ENCODE results near the gene HPS4.
"Not testable (repeated sequence)": the region's sequence is repeated elsewhere in the genome, so short reads cannot be mapped to it uniquely, and the experiment has no call there.

Gene HPS4

DNA sequence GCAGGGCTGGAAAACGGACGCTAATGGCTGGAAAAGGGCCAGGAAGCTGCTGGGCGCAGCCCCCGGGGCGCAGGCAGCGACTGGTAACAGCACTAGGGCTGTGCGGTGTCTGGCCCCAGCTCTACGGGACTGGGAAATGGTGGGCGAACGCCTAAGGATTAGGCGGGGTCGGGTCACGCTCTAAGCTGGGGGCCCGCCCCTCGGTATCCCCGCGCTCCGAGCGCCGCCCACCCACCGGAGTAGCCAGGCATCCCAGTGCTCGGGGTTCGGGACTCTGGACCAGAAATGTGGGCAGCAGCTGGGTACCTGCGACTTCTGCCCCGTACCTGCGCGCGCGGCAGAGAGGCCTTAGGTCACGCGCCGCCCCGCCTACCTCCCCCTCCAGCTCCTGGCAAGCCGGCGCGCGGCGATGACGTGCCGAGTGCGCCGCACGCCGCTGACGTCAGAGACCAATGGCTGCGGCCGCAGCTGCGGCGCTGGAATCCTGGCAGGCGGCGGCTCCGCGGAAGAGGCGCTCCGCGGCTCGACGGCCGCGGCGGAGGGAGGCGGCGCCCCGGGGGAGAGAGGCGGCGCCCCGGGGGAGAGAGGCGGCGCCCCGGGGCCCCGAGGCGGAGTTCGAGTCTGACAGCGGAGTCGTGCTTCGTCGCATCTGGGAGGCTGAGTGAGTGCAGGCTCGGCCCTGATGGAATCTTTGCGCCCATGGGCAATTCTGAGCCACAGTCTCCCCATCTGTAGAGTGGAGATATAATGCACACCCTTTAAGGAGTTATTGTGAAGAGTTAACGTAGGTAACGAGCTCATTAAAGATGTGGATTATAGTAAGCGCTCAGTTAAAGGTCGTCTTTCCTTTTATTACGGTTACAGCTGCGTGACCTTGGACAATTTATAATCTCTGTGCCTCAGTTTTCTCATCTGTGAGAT, at the start of gene HPS4, which contains the start of gene SRRD:
Gene HPS4 (minus strand): TSS at position 345 of the 921 bp plus-strand sequence. CDS start 2,021 bp downstream, outside the sequence.
Gene SRRD (plus strand): TSS at position 439 of the 921 bp plus-strand sequence. CDS start 14 bp downstream, at position 453.
- DNase-seq (ENCODE audit: low spot score) = peak; percentile 86

DNA sequence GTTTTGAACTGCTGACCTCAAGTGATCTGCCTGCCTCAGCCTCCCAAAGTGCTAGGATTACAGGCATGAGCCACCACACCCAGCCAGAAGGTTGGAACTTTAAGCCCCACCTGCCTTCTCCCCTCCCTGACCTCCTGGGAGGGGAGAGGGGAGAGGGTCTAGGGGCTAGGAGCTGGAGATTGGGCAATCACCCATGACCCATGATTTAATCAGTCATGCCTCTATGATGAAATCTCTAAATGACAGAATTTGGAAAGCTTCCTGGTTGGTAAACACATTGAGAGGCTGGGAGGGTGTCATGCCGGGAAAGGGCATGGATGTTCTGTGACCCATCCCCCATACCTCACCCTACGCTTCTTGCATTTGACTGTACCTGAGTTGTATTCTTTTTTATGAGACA, 45.8 kb upstream of the HPS4 start:
- no peak for DNase-seq (ENCODE audit: low spot score)

DNA sequence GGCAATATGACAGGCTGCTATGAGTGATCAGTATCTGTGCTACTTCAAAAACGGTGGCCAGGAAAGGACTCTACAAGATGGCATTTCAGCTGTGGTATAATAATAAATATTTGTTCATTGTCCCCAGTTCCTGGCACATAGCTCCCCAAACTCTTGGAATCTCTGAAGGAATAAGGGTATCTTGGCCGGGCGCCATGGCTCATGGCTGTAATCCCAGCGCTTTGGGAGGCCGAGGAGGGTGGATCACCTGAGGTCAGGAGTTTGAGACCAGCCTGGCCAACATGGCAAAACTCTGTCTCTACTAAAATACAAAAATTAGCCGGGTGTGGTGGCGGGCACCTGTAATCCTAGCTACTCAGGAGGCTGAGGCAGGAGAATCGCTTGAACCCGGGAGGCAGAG, 44.9 kb upstream of the HPS4 start:
- not testable (repeated sequence) for DNase-seq (ENCODE audit: low spot score)

DNA sequence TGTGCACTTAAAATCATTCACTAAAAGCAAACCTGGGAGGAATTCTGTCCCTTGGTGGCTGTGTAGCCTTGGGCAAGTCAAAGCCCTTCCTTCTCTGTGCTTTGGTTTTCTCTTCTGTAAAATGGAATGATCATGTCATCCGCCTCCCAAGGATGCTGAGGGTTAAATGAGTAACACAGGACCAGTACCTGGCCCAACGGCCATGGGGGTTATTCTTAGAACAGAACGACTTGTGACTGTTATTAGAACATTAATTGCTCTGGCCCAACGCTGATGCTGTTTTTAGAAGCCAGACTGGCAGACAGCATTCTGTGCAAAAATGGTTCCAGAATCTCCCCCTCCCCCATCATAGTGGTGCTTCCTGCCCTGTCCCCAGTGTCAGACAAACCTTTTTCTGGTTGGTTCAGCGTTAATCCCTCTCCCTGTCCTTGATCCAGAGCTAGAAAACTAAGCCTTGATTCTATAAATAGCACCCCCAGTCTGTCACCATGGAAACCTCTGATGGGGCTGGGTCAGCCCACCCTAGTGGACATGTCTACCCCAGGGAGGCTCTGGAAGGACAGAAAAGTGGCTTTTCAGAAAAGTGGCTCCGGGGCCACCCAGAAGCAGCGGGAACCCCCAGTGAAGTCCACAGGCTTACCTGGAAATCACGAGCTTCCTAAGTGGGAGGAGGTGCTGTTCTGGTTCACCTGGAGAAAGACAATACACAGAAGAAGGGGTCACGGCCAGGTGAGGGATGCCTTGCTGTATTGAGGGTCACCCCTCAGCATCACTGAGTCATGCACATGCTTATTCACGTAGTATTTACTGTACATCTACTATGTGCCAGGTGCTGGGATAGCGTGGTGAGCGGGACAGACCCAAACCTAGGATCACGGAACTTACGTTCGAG, 44.2 kb upstream of the HPS4 start:
- DNase-seq (ENCODE audit: low spot score) = no peak

DNA sequence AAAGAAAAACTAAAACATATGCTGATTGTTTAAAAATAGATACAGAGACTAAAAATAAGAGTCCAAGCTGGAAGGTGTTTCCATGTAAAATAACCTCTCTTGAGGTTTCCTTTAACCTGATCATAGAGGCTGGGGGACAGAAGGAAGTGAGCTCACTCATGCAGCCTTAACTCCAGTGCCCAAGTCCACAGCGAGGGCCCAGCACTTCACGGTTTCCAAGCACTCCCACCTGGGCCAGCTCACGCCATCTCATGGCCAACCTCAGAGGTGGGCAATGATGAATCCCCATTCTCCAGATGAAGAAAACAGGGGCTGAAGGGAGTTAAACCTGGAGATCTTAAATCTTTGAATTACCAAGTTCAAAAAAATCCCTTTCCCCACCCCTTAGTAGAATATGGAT, 43.6 kb upstream of the HPS4 start:
- DNase-seq (ENCODE audit: low spot score) = no peak

DNA sequence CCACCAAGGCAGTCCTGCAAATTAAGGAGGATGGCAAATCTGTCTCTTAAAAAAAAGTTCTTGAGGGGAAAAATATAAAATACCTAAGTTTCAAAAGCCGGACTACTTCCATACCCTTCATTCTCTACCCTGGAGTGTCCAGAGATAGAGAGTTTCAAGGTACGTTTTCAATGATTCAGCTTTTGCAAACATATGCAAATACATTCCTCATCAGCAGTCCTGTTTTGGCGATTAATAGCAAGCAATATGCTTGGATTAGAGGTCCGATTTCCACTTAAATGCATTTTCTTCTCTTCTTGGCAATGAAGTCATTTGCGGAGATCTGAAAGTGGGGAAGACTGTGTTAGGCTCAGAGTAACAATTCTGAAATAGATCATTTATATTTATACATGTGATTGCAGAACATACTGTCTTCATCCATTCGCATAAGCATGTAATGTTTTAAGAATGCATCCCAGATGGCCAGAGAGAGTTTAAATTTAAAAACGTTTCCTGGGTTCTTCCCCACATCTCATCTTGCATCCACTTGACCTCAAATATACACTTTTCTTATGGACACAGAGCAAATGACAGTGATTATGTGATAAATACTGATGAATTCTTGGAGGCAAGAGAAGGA, 42.5 kb upstream of the HPS4 start:
- DNase-seq (ENCODE audit: low spot score) = no peak

DNA sequence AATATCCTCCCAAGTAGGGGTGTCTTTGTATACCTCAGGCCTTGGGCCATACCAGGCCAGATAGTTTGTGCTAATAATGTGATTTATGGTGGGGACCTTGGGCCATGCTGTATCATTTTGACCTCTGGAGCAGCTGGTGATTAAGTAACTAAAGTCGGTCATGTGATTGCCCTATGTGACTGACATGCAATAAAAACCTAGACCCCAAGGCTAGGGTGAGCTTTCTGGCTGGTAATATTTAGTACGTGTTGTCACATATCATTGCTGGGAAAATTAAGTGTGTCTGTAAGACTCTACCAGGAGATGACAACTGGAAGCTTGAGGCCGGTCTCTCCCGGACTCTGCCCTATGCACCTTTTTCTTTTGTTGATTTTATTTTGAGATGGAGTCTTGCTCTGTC, 41.3 kb upstream of the HPS4 start:
- DNase-seq (ENCODE audit: low spot score) = no peak

DNA sequence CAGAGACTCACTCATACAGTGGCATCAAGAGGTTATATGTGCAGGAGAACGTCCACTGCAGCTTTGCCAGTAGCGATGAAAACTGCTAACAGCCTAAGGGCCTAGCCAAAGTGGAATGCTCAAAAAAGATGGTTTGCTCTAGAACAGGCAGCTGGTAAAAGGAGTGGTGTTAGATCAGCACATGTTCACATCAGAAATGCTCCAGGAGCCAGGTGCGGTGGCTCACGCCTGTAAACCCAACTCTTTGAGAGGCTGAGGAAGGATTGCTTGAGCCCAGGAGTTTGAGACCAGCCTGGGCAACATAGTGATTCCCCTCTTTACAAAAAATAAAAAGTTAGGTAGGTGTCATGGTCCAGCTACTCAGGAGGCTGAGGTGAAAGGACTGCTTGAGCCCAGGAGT, 39.0 kb upstream of the HPS4 start:
- no peak for DNase-seq (ENCODE audit: low spot score)

DNA sequence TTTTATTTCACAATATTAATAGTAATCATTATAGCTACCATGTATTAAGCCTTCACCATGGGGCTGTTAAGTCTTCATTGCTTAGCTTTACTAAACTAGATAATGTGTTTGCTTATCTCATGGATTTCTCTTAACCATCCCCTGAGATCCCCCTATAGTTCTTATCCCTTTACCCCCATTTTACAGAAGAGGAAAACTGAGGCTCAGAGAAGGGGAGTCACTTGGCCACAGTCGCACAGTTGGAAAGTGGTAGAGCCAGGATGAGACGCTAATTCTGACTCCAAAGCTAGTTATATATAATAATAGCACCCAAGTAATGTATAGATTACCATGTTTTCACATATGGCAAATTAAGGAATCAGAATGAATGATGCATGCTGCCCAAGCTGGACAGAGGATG, 38.4 kb upstream of the HPS4 start:
- no peak for DNase-seq (ENCODE audit: low spot score)

DNA sequence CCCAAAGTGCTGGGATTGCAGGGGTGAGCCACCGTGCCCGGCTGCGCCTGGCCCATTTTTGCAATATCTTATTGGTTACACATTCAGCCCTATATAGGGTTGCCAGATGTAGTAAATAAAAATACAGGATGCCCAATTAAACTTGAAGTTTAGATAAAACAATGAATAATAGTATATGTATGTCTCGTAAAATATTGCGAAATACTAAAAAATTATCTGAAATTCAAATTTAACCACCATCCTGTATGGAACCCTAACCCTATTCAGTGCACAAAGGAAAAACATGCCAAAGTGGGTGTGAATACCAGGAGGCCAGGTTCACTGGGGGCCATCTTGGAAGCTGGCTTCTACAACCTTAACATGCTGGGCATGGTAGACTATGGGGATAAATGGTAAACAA, 33.8 kb upstream of the HPS4 start:
- no peak for DNase-seq (ENCODE audit: low spot score)

DNA sequence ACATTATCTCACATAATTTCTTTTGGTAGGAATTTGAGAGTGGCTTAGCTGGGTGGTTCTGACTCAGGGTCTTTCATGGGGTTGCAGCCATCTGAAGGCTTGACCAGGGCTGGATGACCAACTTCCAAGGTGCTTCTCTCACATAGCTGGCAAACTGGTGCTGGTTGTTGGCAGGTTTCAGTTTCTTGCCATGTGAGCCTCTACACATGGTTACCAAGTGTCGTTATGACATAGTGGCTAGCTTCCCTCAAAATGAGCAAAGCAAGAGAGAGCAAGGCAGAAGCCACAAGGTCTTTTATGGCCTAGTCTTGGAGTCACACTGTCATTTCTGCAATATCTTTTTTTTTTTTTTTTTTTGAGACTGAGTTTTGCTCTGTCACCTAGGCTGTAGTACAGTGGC, 32.9 kb upstream of the HPS4 start:
- DNase-seq (ENCODE audit: low spot score) = no peak

DNA sequence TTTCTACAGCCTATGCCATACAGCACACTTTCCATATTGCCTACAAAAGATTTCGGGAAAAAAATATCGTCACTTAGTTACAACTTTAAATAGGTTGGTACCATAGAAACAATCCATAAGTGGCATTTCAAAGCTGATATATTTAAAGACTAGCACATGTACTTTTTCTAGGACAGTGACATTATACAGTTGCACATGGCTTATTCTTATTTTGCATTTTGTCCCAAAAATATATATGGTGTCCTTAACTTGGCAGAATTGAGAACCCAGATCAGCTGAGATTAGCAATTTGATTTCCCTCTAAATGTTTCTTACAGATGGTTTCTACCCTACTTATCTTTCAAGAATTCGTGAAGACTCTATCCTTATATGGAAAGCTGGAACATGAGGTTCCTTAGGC, 32.3 kb upstream of the HPS4 start:
- no peak for DNase-seq (ENCODE audit: low spot score)

DNA sequence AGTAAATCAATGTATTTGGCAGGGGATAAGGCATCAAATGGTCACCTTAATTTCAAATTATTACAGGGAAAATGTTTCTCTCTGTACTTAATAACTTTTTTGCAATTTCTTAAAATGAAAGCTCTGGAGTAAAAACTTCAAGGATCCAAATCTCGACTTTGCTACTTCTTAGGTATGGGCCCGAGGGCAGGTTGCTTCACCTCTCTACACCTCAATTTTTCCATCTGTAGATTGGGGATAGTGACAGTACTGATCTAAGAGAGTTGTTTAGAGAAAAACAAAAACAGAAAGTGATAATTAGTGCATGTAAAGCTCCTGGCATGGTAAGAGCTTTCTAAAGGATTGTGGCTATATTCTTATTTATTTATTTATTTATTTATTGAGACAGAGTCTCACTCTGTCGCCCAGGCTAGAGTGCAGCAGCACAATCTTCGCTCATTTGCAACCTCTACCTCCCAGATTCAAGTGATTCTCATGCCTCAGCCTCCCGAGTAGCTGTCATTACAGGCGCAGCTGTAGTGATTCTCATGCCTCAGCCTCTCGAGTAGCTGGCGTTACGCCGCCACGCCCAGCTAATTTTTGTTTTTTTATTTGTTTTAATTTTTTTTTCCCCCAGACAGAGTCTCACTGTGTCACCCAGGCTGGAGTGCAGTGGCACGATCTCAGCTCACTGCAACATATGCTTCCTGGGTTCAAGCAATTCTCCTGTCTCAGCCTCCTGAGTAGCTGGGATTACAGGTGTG, 31.0 kb upstream of the HPS4 start:
- DNase-seq (ENCODE audit: low spot score) = no peak

DNA sequence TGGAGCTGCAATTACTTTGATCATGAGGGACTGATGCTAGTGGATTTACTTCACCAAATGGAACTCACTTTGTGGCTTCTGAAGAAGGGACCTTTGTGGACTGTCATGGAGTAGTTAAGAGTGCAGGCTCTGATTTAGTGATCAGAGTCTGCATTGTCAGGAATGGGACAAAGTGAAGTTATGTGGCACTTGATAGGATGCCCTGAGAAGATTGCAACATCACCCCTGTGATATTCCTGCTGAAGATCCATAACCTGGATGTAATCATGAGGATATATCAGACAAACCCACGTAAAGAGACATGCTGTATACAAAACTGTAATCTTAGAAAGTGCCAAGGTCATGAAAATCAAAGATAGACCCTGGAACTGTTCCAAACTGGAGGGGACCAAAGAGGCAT, 30.3 kb upstream of the HPS4 start:
- DNase-seq (ENCODE audit: low spot score) = no peak

DNA sequence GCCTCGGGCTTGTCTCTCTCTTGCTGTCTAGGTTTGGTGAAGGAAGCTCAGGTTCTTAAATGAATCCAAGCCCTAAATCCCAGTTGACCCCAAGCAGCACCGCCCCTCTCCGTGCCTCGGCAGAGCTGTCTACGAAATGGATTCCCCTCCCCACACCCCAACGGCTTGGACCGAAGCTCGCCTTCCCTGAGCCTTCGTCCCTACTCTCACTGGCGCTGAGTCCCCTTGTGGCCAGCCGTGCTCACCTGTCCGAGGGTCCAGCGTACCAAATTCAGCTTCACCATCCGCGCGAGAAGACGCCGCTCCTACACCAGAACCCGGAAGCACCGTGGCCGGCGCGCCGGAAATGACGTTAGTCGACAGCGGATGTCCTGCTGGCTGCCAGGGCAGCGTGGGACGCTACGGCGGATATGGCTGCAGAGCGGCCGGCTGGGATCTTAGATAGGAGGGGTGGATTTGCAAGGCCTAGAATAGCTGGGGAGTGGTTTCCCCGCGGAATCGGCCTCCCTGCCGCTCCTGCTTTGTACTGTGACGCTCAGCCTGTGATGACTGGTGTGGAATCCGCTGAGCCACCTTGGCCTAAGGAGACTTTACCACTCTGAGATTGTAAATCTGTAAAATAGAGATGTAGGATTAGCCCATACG, 28.7 kb upstream of the HPS4 start, which contains the start of gene TFIP11:
Gene TFIP11 (minus strand): TSS at position 325 of the 645 bp plus-strand sequence. CDS start 2,201 bp downstream, outside the sequence.
- DNase-seq (ENCODE audit: low spot score) = peak; percentile 75

DNA sequence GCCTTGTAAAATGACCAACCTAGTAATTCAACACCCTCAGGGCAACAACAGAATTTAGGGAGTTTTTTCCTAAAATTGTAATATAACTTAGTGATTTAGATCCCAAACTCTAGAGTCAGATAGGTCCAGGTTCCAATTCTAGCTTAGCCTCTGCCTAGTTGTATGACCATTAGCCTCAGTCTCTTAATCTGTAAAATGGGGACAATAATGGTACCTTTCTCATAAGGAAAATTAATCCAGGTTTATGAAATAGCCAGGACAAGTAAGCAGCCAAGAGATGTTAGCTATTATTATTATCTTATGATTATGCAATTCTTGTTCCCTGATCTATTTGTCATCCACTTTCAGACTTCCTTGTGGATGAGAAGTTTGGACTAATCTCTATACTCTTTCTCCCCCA, 24.6 kb upstream of the HPS4 start:
- DNase-seq (ENCODE audit: low spot score) = no peak

DNA sequence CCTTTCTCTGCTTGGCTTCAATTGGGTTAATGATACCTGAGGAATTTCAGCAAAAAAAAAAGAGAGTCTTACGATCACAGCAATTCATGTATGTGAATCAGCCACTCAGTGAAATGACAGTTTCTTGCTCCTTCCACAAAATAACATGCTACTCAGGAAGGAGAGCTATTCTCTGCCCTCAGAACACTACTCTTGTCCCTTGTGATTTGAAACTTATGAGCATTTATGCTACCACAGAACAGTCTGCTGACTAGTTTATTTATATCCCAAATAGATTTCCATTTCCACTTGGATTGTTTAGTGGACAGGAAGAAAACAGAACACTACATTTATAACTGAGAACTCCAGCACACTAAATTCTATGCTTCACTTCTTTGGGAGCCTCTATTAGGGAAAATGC, 20.2 kb upstream of the HPS4 start:
- DNase-seq (ENCODE audit: low spot score) = no peak

DNA sequence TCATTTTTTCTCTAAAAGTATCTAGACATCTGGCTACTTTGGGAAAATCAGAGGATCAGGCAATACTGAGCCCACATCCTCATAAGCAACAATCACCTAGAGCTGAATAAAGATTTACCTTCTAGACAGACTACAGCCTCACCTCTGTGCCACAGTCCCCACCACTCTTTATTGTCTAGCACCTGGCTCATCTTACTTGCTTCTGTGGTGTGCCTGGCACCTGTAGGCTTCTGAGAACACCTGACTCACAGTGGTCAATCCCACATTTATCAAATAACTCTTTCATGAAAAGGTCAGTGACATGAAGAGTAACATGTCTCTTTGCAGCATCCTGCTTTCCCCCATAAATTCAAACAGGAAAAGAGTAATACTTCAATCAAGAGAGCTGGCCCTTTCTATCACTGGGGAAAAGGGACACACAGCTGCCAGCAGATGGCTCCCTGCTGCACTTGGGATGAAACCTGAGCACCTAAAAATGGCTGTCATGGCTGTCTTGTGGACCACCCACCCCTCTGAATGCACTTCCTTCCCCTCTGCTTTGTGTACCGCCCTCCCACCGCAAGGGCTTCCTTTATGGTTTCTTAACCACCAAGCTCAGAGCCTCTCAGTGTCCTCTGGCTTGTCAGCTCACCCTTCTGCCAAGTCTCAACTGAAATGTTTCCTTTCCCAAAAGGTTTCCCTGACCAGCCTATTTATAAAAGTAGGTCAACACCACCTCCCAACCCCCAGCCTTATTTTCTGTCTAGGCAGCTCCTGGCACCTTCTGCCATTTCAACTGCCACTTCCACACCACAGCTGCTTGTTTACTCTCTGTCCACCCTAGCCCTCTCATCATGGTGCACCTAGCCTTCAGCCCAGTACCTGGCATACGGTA, 19.3 kb upstream of the HPS4 start:
- DNase-seq (ENCODE audit: low spot score) = no peak

DNA sequence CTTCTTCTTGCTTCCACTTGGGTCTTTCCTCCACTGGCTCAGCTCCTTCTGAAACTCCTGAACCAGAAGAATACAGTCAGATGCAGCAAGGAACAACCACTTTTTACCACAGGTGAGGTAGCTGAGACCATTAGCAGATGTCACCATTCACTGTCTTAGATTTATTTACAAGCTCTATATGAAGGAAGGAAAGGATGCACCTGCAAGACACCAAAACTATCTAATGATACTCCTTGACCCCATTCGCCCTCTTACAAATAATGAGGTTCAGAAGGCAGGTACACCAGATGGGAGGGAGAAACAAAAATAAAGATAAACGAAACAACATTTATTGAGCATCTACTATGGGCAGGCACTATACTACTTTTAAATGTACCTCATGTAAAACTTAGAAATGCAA, 18.4 kb upstream of the HPS4 start:
- no peak for DNase-seq (ENCODE audit: low spot score)

DNA sequence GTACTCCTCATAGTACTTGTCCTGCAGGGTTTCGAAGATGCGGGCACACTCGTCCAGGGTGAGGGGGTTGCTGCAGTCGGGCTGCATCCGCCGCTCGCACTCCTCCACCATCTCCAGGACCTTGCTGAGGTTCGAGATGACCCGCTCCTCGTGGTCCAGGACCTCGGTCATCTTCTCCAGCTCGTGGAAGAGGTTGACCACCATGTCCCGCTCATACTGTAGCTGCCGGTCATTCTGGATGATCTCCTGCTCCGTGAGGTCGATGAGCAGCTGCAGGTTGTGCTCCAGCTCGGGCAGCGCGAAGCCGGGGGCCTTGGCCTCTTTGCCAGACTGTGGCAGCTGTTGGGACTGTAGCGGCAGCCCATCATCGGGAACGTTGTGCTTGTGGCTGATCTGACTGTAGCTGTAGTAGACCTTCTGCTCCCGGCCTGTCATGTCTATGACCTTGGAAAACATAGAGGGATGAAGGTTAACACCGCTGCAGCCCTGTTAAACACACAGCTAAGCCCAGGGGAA, 15.7 kb upstream of the HPS4 start:
- no peak for DNase-seq (ENCODE audit: low spot score)
